Measurements from ENCODE around the gene ANKRD22. TPM values are rescaled to one million over a fixed set of nuclear protein-coding genes. Genes with fewer than 3 reads are reported as not detected.

ANKRD22 gene
- total RNA-seq, 1 donor from 2014 or later, result not detected

- H3K27ac Mint-ChIP-seq (ENCODE audit: unreplicated experiment), result no peak overlapping the region
- TF ChIP-seq, protein P1, sequence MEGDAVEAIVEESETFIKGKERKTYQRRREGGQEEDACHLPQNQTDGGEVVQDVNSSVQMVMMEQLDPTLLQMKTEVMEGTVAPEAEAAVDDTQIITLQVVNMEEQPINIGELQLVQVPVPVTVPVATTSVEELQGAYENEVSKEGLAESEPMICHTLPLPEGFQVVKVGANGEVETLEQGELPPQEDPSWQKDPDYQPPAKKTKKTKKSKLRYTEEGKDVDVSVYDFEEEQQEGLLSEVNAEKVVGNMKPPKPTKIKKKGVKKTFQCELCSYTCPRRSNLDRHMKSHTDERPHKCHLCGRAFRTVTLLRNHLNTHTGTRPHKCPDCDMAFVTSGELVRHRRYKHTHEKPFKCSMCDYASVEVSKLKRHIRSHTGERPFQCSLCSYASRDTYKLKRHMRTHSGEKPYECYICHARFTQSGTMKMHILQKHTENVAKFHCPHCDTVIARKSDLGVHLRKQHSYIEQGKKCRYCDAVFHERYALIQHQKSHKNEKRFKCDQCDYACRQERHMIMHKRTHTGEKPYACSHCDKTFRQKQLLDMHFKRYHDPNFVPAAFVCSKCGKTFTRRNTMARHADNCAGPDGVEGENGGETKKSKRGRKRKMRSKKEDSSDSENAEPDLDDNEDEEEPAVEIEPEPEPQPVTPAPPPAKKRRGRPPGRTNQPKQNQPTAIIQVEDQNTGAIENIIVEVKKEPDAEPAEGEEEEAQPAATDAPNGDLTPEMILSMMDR (IDR thresholded peaks at IDR 0.05), result no peak
- no peaks in the 10 kb centered on the region for H3K9me3 Mint-ChIP-seq (ENCODE audit: low read depth)
- no peak for DNase-seq (ENCODE audit: low spot score)
- H3K36me3 Mint-ChIP-seq (ENCODE audit: low read depth), result no peaks in the 10 kb centered on the region
- peaks cover 33% of the 10 kb centered on the region for H3K4me1 Mint-ChIP-seq (ENCODE audit: low read depth)
- peak overlapping the region; percentile 90 for H3K4me3 Mint-ChIP-seq (ENCODE audit: unreplicated experiment)
- H3K27me3 Mint-ChIP-seq (ENCODE audit: low read depth), result peaks cover 7% of the 10 kb centered on the region
Observed at GRCh38 chr10:88881320-88881719, 29.7 kb upstream of the ANKRD22 start.

DNA sequence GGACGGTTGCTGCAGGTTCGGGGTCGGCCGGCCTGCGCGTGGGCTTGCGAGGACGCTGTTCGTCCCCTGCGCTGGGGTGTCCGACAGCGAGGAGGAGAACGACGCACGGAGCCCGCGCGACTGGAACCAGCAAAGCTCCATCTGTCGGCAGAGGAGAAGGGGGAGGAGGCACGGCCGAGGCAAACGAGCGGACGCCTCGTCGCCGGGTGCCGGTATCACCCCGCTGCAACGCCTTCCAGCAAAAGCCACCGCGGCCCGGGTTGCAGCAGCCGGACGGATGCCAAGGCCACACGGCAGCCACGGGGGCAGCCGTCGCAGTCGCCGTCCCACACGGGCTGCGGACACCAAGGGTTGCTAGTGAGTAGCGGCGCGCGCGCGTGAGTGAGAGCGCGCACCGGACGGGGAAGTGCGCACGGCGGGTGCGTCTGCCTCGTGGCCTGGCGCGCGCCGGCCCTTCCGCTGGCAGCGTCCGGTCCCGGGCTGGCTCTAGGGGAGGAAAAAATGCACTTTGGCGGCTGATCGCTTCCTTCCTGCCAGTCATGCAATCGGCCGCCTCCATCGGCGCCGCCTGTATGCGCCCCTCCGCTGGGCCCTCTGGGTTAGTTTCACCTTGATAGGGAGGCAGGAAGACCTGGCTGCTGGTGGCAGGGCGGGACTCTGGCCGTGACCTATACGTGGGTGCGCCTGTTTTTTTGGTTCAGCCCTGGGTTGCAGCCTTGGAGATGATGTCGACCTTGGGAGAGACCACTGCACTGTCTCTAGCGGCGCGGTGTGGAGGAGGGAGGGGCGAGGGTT is 28.8 kb upstream of the ANKRD22 start:
- TF ChIP-seq, protein P1 (IDR thresholded peaks at IDR 0.05), result peak; percentile 67
- DNase-seq (ENCODE audit: low spot score), result peak; percentile 88
- no peaks in the 10 kb centered on the region for H3K9me3 Mint-ChIP-seq (ENCODE audit: low read depth)
- H3K27me3 Mint-ChIP-seq (ENCODE audit: low read depth), result peaks cover 7% of the 10 kb centered on the region
- peak overlapping the region; percentile 72 for H3K27ac Mint-ChIP-seq (ENCODE audit: unreplicated experiment)
- peaks cover 33% of the 10 kb centered on the region for H3K4me1 Mint-ChIP-seq (ENCODE audit: low read depth)
- H3K36me3 Mint-ChIP-seq (ENCODE audit: low read depth), result no peaks in the 10 kb centered on the region
- H3K4me3 Mint-ChIP-seq (ENCODE audit: unreplicated experiment), result peak overlapping the region; percentile 90

- H3K36me3 Mint-ChIP-seq (ENCODE audit: low read depth), result no peaks in the 10 kb centered on the region
- no peaks in the 10 kb centered on the region for H3K9me3 Mint-ChIP-seq (ENCODE audit: low read depth)
- peak within 1 kb of the TSS; percentile 72 for H3K27ac Mint-ChIP-seq (ENCODE audit: unreplicated experiment)
- TF ChIP-seq, protein P1 (IDR thresholded peaks at IDR 0.05), result no peak
- H3K27me3 Mint-ChIP-seq (ENCODE audit: low read depth), result peaks cover 7% of the 10 kb centered on the region
- DNase-seq (ENCODE audit: low spot score), result no peak
- H3K4me3 Mint-ChIP-seq (ENCODE audit: unreplicated experiment), result peak within 1 kb of the TSS; percentile 90
- H3K4me1 Mint-ChIP-seq (ENCODE audit: low read depth), result peaks cover 33% of the 10 kb centered on the region
Observed at GRCh38 chr10:88879534-88880281, 28.1 kb upstream of the ANKRD22 start, which contains the start of gene STAMBPL1. Gene STAMBPL1 (plus strand): TSS chr10:88880245. CDS start chr10:88901709, 21,464 bp downstream.

DNA sequence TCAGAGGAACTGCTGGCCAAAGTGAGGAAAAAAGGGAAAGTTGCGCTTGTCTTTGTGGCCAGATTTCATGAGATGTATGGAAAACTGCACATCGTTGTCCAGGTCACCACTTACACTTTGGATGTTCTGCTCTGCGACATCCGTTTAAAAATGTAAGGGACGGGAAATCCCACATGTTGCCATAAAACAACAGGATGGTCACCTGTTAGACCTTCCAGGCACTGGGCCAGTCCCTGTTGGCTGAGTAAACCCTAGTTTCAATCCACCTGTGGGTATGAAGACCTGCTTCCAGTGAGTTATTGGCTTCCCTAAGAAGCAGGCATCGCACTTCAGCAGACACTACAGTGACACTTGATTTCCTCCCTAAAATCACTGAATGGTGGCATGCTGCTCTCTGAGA is 25.7 kb upstream of the ANKRD22 start:
- peaks cover 7% of the 10 kb centered on the region for H3K27me3 Mint-ChIP-seq (ENCODE audit: low read depth)
- DNase-seq (ENCODE audit: low spot score), result no peak
- H3K4me3 Mint-ChIP-seq (ENCODE audit: unreplicated experiment), result no peak overlapping the region

GRCh38 chr10:88875081-88875480 is 23.4 kb upstream of the ANKRD22 start:
- Mint-ChIP-seq H3K4me1 (ENCODE audit: low read depth) (peaks cover 5% of the 10 kb centered on the region), H3K36me3 (ENCODE audit: low read depth) (no peaks in the 10 kb centered on the region), H3K9me3 (ENCODE audit: low read depth) (no peaks in the 10 kb centered on the region), H3K27ac (ENCODE audit: unreplicated experiment) (no peak overlapping the region), H3K4me3 (ENCODE audit: unreplicated experiment) (no peak overlapping the region), H3K27me3 (ENCODE audit: low read depth) (peaks cover 10% of the 10 kb centered on the region)
- DNase-seq (ENCODE audit: low spot score), result no peak
- TF ChIP-seq, protein P1 (IDR thresholded peaks at IDR 0.05), result no peak

More for the DNA sequence above, 25.7 kb upstream of the ANKRD22 start:
- Mint-ChIP-seq H3K4me1 (ENCODE audit: low read depth) (peaks cover 20% of the 10 kb centered on the region), H3K9me3 (ENCODE audit: low read depth) (no peaks in the 10 kb centered on the region), H3K27ac (ENCODE audit: unreplicated experiment) (no peak overlapping the region), H3K36me3 (ENCODE audit: low read depth) (no peaks in the 10 kb centered on the region)
- TF ChIP-seq, protein P1 (IDR thresholded peaks at IDR 0.05), result no peak

Data from chondrocyte (in vitro differentiated cells).